Amniotic epithelial cell (primary cell): Measurements from ENCODE around the gene CAD.
"Not testable (repeated sequence)": the region's sequence is repeated elsewhere in the genome, so short reads cannot be mapped to it uniquely, and the experiment has no call there.

Experiments used
- DNase-seq: peaks from one replicate; pipeline ENCODE4 v3.0.0-alpha.2; 2010; ENCODE audit warnings: low read depth

Gene CAD

DNA sequence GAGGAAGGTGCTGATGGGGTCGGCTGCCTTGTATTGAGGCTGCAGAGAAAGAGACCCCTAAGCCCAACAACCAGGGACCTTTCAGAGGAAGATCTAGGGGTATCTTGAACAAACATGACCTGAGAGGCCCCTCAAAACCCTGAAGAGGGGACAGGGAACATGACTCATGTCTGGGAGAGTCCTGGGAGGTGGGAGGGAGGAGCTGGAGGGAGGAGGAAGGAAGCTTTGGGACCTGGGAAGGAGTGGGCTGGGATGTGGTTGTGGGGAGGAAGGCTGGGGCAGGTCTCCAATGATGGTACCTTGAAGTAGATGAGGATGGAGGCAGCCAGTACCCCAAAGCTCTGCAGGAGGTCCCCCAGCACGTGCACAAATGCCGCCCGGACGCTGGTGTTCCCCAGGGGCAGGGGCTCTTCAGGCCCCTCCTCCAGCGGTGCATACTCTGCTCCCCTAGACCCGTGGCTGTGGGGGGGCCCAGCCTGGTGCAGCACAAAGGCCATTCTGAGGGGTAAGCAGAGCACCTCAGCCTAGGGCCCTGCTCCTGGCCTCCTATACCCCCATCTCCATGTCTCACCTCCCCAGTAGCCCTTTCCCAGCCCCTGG, 39.8 kb downstream of the CAD start:
- no peak for DNase-seq

DNA sequence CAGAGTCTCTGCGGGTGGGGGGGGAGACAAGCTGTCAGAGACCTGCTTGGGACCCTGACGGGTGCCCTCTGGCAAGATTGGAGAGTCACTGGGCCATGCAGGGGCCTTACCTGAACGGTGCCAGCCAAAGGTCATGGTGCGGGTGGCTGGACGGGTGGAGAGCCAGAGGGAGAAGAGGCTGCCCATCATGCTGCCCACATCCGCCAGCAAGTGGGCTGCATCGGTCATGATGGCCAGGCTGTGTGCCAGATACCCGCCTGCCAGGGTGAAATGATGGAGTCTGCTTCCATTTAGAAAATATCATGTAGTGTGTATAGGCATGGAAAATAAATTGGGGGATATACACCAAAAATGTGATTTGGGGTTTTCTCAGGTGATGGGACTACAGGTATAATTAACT, 40.9 kb downstream of the CAD start:
- no peak for DNase-seq

DNA sequence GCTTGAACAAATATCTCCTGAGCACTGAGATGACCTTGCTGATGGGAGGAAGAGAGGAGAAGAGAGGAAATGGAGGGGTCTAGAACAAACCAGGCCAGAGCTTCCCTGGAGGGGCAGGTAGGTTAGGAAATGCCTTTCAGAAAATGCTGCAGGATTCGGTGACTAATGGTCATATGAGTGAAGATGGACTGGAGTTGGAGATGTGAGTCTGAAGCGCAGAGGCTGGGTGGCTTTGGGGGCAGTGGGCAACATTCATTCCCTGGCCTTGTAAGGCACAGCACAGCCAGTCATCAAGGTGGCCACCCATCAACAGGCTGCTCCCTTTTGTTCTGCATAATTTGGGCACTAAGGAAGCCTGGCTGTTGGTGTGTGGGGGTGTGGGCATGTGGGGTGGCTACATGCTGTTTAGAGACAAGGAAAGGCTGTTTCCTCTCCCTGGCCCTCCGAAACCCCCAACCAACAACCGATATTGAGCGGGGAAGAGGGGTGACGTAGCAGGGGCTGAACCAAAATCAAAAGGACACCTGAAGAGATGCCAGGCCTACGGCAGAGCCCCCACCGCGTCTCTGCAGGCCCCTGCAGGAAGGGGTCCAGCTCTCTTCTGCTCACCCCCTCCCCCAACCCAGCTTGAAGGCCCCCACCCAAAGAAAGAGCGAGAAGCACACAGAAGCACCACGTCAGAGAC, 44.2 kb downstream of the CAD start:
- no peak for DNase-seq

DNA sequence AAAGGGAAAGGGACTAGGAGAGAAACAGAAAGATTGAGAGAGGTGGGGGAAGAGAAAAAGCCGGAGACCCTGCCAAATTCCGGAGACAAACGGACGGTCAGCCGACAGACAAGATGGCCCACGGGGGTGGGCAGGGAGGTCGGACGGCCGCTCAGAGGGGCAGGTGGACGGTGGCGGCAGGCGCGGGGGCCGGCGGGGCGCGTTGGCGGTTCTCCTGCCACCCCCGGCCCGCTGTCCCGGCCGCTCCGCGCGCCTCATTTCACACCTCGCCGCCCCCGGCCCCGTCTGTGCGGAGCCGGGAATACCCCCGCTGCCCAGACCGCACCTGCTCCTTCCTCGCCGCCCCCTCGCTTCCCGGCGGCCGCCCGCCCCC, 44.7 kb downstream of the CAD start:
- no peak for DNase-seq

DNA sequence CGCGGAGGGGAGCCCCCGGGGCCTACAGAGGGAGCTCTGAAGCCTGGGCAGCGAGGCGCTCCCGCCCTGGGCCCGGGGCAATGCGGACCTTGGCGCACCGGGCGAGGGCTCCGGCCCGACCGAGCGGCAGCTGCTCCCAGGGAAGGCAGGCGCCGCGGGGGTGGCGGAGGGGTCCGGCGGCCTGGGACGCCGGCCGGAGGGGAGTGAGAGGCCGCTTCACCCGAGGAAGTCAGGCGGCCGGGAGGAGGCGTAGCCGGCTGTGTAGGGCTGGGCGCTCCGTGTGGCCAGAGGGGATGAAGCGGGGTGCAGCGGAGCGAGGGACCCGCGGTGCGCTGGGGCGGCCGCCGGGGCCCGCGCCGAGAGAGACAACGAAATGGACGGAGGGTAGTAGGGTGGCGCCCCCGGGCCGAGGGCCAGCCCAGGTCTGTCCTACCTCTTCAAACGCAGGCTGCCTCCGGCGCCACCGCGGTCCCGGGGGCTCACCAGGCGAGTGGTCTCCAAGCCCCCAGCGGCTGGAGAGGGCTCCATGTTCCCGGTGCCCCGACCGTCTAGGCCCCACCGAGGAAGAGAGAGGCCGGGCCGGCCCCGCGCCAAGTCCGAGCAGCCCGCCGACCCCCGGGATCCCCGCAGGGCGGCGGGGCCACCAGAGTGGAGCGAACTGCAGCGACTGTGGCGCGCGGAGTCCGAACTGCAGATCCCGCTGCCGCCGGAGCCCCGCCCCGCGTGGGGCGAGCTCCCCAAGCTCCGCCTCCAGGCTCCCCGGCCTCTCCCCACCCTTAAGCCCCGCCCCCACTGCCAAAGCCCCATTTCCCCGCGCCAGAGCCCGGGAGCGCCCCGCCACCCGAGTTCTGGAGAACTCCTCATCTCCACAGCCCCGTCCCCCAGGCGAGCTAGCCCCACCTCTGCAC, 45.5 kb downstream of the CAD start, which contains the start of gene SLC30A3:
TSS of gene SLC30A3 (minus strand) at position 669 of the 908 bp plus-strand sequence. CDS start at position 528, 141 bp downstream.
- DNase-seq, result peak; percentile 13

DNA sequence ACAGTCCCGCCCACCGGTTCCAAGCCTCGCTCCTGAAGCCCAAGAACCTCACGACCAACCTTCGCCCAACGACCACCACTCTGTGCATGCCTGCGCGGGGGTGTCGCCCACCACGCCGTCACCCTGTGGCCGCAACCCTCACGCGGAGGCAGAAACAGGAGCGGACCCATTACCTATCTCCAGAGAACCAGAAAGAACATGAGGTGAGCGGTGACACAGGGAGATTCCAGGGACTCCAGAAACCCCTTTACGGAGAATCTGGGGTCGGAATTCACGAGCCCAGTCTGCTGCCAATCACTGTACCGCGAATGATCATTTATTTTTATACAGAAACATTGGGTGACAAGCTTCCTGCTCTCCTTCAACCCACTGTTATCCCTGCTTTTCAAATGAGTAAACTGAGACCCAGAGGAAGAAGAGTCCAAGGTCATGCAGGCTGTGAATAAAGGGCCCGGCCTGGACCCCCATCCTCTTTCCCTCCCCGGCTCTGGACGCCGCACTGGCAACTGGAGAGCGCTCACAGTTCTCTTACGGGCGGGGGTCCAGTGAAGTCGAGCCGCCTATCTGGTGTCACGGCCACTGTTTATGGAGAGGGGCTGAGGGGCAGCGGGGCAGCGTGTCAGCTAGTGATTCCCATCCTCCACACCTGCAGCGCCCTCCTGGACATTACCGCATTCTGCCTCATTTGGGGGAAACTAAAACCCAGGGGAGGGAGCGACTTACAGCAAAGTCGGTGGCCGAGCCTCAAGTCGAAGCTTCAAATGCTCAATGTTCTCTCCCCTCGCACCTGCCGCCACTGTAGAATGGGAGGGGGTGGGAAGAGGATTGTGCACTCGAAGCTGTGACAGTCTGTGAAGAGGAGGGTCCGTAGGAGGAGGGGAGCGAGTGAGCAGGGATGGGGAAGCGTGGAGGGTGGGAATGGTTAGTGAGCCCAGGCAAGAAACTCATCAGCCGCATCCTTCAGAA, 46.4 kb downstream of the CAD start:
- DNase-seq, result no peak

DNA sequence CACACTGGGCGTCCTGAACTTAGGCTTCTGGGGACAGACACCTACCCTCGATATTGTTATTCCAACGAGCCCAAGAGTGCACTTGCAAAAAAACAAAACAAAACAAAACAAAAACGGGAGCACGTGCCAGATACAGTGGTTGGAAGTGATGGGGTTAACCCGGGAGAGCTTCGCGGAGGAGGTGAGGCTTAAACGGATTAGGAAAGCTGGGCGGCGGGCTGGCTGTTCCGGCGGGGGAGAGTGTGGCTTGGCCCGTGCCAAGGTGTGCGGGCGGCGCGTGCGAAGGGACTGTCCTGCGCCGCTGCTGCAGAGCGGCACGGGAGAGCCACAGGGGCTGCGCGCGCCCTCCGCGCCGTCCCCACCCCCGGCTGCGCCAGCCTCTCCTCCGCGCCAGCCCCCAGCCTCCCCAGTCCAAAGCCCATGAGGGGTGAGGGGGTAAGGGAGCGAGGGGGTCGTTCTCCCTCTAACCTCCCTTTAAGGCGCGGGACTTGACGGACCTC, 47.1 kb downstream of the CAD start:
- no peak for DNase-seq

DNA sequence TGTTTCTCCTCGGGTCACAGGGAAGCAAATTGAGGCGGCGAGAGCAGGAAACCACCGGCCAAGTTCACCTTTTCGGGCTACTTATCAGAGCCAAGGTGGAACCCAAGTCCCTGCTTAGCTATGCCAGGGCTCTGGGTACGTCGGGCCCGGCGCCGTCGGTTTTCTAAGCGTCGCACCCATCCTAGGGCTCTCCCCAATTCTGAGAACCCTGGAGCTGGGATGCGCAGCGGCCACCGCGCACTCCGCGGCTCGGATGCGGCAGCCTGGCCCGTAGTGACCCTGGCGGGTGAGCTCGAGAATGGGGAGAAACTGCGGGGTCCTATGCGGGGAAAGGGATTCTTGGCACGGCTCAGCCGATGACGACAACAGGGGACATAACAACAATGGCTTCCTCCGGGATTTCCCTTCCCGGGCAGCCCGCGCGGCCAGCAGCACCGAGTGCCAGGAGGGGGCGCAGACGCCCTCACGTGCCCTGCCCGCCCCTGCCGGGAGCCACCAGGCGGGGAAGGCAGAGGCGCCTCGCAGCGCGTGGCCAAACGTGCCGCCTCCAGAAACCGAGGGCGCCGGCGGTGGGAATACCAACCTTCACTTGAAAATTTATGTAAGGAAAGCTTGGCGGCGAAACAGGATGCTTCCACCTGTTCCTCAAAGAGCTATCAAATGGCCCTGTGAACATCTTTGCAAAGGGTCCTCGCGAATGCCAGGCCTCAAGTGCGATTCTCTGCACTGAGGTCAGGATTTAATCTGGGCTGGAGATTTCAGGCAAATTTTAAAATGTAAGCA, 47.8 kb downstream of the CAD start:
- peak; percentile 11 for DNase-seq

DNA sequence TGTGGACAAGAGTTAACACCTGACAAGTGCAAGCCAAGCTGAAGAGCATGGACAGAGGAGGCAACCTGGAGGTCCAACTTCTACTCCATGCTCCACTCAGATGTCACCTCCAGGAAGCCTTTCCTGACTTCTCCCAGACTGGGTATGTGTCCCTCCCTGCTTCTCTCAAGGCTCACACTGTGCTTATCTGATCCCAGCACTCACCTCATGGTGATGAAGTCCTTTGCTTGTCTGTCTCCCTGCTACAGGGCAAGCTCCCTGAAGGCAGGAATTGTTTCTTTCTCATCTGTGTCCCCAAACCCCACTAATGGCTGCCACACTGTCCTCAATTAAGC, 48.3 kb downstream of the CAD start:
- DNase-seq, result no peak

DNA sequence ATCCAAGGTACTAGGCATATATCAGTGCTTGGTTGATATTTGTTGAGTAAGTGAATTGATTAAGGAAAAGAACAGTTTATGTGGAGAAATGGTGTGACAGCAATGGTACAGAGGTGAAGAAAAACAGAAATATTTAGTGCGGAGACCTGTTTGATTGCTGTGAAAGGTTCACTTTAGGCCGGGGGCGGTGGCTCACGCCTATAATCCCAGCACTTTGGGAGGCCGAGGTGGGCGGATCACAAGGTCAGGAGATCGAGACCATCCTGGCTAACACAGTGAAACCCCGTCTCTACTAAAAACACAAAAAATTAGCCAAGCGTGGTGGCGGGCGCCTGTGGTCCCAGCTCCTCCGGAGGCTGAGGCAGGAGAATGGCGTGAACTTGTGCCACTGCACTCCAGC, 51.1 kb downstream of the CAD start:
- not testable (repeated sequence) for DNase-seq

DNA sequence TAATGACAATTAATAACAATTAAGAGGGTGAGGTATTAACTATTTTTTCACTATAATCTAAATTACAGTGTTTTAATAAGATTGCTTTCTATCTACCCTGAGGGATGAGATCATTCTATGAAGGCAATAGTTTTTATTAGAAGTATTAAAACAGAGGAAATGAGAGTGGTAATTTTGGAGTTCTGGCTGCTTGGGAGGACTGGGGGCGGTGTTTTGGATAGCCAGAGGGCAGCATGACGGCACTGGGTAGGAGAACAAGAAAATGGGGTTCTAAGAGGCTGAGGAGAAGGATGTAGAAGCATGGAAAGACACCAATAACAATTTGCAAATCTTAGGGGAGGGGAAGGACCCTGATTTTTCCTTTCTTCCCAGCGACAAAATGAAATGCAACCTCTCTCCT, 53.0 kb downstream of the CAD start:
- DNase-seq, result no peak

DNA sequence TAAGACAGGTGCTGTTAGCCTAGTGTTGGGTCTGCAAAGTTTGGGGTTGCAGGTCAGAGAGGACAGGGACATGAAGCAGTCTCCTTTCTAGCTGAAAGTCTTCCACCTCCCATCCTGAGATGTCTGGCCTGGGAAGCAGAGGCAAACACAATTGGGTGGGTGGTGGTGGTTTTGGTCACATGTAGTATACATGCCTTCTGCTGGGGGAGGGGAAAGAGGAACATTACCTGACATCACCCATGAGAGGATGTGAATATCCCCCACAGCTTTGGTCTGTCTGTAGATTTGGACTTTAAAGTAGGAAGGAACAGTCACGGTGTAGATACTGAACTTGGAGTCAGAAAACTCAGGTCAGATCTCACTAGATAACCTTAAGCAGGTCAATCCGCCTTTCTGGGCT, 53.5 kb downstream of the CAD start:
- DNase-seq, result no peak

DNA sequence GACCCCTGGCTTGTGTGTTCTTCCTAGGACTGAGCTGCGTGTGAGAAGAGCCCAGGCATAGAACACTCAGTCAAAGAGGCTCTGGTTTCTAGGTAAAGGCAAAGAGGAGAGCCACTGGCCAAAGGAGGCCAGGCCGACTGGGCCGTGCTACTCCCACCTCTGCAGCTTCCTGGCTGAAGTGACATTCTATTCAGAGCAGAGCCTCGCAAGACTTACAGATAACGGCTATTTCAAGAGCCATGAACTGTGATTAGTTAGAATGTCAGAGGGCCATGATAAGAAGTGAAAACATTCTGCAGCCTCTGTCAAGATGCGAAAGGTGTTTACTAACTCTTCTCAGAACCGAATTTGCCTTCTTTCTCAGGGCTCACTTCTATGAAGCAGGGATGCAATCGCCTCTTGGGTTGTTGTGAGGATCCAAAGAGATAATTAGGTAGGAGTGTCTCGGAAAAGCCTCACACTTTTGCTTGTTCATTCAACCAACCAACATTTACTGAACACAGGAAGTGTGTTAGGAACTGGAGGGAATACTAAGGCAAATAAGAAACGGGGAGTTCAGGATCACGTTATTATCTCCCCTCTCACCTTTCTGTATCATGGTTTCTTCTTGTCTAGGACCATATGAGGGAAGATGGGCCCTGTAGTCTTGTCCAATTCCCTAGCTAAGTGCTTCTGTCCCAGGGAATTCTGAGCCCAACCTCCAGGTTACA, 54.6 kb downstream of the CAD start:
- peak; percentile 9 for DNase-seq

DNA sequence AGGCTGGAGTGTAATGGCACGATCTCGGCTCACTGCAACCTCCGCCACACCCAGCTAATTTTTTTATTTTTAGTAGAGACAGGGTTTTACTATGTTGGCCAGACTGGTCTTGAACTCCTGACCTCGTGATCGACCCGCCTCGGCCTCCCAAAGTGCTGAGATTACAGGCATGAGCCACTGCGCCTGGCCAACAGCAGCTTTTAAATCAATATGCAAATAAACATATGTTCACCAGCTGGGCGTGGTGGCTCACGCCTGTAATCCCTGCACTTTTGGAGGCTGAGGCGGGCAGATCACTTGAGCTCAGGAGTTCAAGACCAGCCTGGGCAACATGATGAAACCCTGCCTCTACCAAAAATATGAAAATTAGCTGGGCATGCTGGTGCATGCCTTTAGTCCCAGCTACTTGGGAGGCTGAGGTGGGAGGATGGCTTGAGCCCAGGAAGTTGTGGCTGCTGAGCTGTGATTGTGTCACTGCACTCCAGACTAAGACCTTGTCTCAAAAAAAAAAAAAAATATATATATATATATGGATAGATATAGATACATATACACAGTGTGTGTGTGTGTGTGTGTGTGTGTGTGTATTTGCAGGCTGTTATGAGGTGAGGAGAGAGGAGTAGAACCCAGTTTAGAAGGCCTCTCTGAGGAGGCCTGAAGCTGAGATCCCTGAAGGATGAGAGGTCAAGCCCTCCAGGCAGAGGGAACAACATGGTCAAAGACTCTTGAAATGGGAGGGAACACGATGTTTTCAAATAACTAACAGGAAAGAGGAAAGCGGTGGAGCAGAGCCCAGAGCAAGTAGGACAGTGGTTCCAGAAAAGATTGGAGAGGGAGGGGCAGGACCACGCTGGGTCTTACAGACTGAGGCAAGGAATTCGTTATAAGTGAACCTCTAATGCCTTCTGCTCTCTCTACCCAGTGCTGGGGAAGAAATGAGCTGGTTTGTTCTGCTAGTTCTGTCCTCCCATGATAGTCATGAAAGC, 55.7 kb downstream of the CAD start:
- DNase-seq, result not testable (repeated sequence)

DNA sequence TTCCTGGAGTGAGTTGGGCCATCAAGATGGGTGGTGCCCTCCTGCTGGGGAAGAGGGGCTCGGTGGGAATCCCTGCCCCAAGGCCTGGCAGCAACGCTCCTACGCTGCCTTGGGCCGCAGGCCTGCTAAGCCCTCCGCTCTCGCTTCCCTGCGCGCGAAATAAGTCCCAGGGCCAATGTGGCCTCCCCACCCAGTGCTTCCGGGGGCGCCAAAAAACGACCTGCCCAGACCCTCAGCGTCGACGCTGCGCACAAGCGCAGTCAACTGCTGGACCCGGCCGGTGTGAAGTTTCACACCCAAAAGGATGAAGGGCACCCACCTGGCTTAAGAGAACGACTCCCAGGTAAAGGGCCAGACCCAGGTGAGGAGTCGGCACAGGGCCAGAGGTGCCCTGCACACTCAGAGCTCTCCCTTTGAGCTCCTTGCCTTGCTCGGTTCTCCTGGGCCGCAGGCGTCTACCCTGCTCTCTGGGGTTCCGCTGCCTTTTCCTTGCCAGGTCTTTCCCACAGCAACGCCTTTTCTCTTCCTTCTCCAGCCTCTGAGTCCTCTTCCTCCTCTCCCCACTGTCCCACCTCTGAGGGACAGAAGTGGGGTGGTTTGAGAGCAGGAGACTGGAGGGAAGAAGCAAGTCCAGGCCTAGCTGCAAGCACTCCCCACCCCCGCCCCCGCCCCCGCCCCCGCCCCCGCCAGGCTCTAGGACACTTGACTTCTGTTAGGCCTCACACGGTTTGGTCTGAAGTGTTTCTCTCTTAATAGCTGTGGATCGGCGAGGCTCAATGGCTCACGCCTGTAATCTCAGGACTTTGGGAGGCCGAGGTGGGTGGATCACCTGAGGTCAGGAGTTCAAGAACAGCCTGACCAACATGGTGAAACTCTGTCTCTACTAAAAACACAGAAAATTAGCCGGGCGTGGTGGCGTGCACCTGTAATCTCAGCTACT, 58.3 kb downstream of the CAD start, which contains the start of gene DNAJC5G:
TSS of gene DNAJC5G (plus strand) at position 223 of the 940 bp plus-strand sequence. CDS start 1,296 bp downstream, outside the sequence.
- DNase-seq, result no peak

DNA sequence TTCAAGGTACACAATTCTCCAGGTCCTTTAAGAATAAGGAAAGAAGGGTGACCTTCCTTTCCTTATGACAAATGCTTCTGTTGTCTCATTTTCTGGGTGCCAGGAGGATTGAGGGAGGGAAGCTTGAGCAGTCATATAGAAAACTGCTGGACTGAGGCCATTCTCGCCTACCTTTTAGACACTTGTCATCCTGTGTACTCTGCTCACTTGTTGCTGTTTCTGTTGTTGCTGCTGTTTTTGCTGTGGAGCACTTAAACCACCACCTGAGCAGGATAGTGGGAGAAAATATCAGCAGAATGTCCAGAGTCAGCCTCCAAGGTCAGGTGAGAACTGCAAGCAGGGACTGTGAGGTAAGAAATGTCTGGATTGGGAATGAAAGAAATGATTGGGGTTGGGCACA, 60.8 kb downstream of the CAD start:
- DNase-seq, result no peak

DNA sequence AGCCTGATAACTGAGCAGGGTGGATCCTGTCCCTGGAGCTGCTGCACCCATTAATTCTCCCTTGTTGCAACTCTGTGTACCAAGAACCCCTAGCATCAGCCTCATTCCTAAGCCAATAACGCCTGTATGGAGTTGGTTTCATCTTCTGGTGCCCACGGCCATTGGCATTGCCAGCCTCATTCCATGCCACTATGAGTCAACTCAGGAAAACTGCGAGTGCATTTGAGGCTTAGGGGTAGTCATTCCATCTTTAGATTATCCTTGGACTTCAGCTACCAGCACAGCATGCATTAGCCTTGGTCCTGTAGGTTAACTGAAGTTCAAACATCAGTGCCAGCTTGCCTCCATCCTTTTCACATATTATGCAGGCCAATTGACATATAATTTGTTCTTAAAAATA, 63.7 kb downstream of the CAD start:
- DNase-seq, result no peak

DNA sequence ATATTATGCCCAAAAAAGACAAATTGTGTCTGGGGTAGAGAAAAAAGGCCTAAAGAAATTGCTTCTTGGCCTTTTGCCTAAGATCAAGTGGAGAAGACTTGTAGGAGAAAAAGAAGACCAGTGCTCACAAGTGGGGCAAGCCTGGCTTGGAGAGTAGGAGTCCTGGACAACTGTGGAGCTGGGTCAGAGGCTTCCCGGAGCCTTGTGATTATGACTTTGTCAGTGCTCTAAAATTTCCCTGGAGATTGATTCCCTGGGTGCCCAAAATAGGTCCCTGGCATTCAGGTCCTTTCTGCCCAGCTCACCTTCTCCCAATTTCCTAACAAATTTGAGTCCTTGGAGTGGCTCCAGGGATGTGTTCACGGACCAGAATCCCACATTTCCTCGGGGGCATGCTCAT, 64.3 kb downstream of the CAD start:
- no peak for DNase-seq
